Measurements from ENCODE around the gene FADS1.

Gene FADS1

GRCh38 chr11:61844909-61845565 is 28.2 kb upstream of the FADS1 start:
- DNase-seq: no peak

- DNase-seq: no peak
Observed at GRCh38 chr11:61842528-61842820, 25.7 kb upstream of the FADS1 start.

GRCh38 chr11:61841636-61842527 is 25.1 kb upstream of the FADS1 start:
- no peak for DNase-seq

GRCh38 chr11:61840371-61840770 is 23.6 kb upstream of the FADS1 start:
- no peak for DNase-seq

GRCh38 chr11:61839742-61840141 is 22.9 kb upstream of the FADS1 start:
- DNase-seq: no peak

GRCh38 chr11:61838921-61839320 is 22.1 kb upstream of the FADS1 start:
- DNase-seq: no peak

GRCh38 chr11:61838501-61838900 is 21.7 kb upstream of the FADS1 start:
- DNase-seq: no peak

- DNase-seq: no peak
Observed at GRCh38 chr11:61837411-61838005, 20.7 kb upstream of the FADS1 start.

GRCh38 chr11:61836193-61836592 is 19.4 kb upstream of the FADS1 start:
- no peak for DNase-seq

GRCh38 chr11:61834278-61835048 is 17.7 kb upstream of the FADS1 start:
- DNase-seq: no peak

- DNase-seq: no peak
Observed at GRCh38 chr11:61833926-61834277, 17.1 kb upstream of the FADS1 start.

GRCh38 chr11:61833471-61833870 is 16.7 kb upstream of the FADS1 start:
- no peak for DNase-seq

- no peak for DNase-seq
Observed at GRCh38 chr11:61832754-61833153, 16.0 kb upstream of the FADS1 start.

- no peak for DNase-seq
Observed at GRCh38 chr11:61832207-61832606, 15.4 kb upstream of the FADS1 start.

GRCh38 chr11:61830237-61831105 is 13.7 kb upstream of the FADS1 start:
- no peak for DNase-seq

GRCh38 chr11:61829806-61830205 is 13.0 kb upstream of the FADS1 start:
- no peak for DNase-seq

GRCh38 chr11:61828629-61829407 is 12.0 kb upstream of the FADS1 start:
- DNase-seq: no peak

- DNase-seq: no peak
Observed at GRCh38 chr11:61828379-61828628, 11.5 kb upstream of the FADS1 start.

GRCh38 chr11:61827571-61828378 is 11.0 kb upstream of the FADS1 start, which contains the start of gene FADS2:
FADS2 (plus strand) TSS chr11:61828300; CDS start chr11:61828391, 91 bp downstream.
- peak; percentile 82 for DNase-seq

- no peak for DNase-seq
Observed at GRCh38 chr11:61826930-61827570, 10.2 kb upstream of the FADS1 start.
